ENCODE results near the gene BPGM.
A peak's percentile ranks its signal among the peaks of the same experiment; 100 is the strongest.

The BPGM gene

GRCh38 chr7:134646425-134647305 lies at the start of gene BPGM:
BPGM (plus strand) TSS chr7:134646853; CDS start chr7:134661508, 14,655 bp downstream.
- H3K4me3 ChIP-seq (ENCODE audit: low read depth, low read length): peak within 1 kb of the TSS; percentile 91
- peak; percentile 100 for DNase-seq (ENCODE audit: low read depth)

- H3K4me3 ChIP-seq (ENCODE audit: low read depth, low read length): no peak overlapping the region
- no peak for DNase-seq (ENCODE audit: low read depth)
These were observed 47.3 kb upstream of the BPGM start for GRCh38 chr7:134599371-134599770.

GRCh38 chr7:134601459-134601858 lies 45.2 kb upstream of the BPGM start:
- no peak overlapping the region for H3K4me3 ChIP-seq (ENCODE audit: low read depth, low read length)
- DNase-seq (ENCODE audit: low read depth): no peak

- DNase-seq (ENCODE audit: low read depth): no peak
- H3K4me3 ChIP-seq (ENCODE audit: low read depth, low read length): no peak overlapping the region
These were observed 43.7 kb upstream of the BPGM start for GRCh38 chr7:134602881-134603451.

- H3K4me3 ChIP-seq (ENCODE audit: low read depth, low read length): no peak overlapping the region
- no peak for DNase-seq (ENCODE audit: low read depth)
These were observed 40.4 kb upstream of the BPGM start for GRCh38 chr7:134605978-134606923.

- DNase-seq (ENCODE audit: low read depth): no peak
- H3K4me3 ChIP-seq (ENCODE audit: low read depth, low read length): no peak overlapping the region
These were observed 35.0 kb upstream of the BPGM start for GRCh38 chr7:134611611-134612151.

- no peak for DNase-seq (ENCODE audit: low read depth)
- H3K4me3 ChIP-seq (ENCODE audit: low read depth, low read length): no peak overlapping the region
These were observed 34.5 kb upstream of the BPGM start for GRCh38 chr7:134612197-134612596.

GRCh38 chr7:134613623-134614347 lies 32.9 kb upstream of the BPGM start:
- no peak overlapping the region for H3K4me3 ChIP-seq (ENCODE audit: low read depth, low read length)
- DNase-seq (ENCODE audit: low read depth): peak; percentile 96

GRCh38 chr7:134616611-134617010 lies 30.0 kb upstream of the BPGM start:
- H3K4me3 ChIP-seq (ENCODE audit: low read depth, low read length): no peak overlapping the region
- no peak for DNase-seq (ENCODE audit: low read depth)

- no peak overlapping the region for H3K4me3 ChIP-seq (ENCODE audit: low read depth, low read length)
- DNase-seq (ENCODE audit: low read depth): peak; percentile 53
These were observed 27.7 kb upstream of the BPGM start for GRCh38 chr7:134618756-134619530.

GRCh38 chr7:134619627-134620331 lies 26.9 kb upstream of the BPGM start:
- DNase-seq (ENCODE audit: low read depth): peak; percentile 90
- H3K4me3 ChIP-seq (ENCODE audit: low read depth, low read length): no peak overlapping the region

- no peak for DNase-seq (ENCODE audit: low read depth)
- H3K4me3 ChIP-seq (ENCODE audit: low read depth, low read length): no peak overlapping the region
These were observed 24.2 kb upstream of the BPGM start for GRCh38 chr7:134622303-134622995.

GRCh38 chr7:134623193-134623592 lies 23.5 kb upstream of the BPGM start:
- H3K4me3 ChIP-seq (ENCODE audit: low read depth, low read length): no peak overlapping the region
- DNase-seq (ENCODE audit: low read depth): no peak

GRCh38 chr7:134625550-134625949 lies 21.1 kb upstream of the BPGM start:
- no peak overlapping the region for H3K4me3 ChIP-seq (ENCODE audit: low read depth, low read length)
- DNase-seq (ENCODE audit: low read depth): no peak

GRCh38 chr7:134627109-134627774 lies 19.4 kb upstream of the BPGM start:
- no peak for DNase-seq (ENCODE audit: low read depth)
- no peak overlapping the region for H3K4me3 ChIP-seq (ENCODE audit: low read depth, low read length)

- no peak for DNase-seq (ENCODE audit: low read depth)
- no peak overlapping the region for H3K4me3 ChIP-seq (ENCODE audit: low read depth, low read length)
These were observed 18.9 kb upstream of the BPGM start for GRCh38 chr7:134627775-134628153.

- no peak for DNase-seq (ENCODE audit: low read depth)
- H3K4me3 ChIP-seq (ENCODE audit: low read depth, low read length): no peak overlapping the region
These were observed 17.2 kb upstream of the BPGM start for GRCh38 chr7:134629445-134629844.
